ENCODE results near the gene ITPR2.
"Not testable (repeated sequence)": the region's sequence is repeated elsewhere in the genome, so short reads cannot be mapped to it uniquely, and the experiment has no call there.

The ITPR2 gene

DNA sequence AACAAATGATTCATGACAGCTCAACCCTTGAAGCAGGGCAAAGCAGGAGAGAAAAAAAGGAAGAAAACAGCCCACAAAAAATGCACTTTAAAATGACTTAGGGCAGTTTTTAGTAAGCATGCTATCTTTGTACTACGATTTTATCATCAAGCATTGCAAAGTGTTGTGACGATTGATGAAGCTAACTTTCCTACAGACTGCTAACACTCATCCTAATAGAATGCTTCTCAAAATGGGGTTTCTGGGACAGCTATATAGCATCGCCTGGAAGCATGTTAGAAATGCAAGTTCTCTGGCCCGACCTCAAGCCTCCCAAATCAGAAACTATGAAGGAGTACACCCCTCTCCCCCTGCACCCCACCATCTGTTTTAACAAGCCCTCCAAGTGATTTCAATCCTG is 381.2 kb downstream of the ITPR2 start:
- H3K4me1 ChIP-seq (ENCODE audit: insufficient read depth, low read length), result no peaks in the 10 kb centered on the region
- H3K9me3 ChIP-seq (ENCODE audit: control insufficient read depth, insufficient read depth, low read length), result no peaks in the 10 kb centered on the region
- no peak overlapping the region for H3K9ac ChIP-seq (ENCODE audit: low read depth, low read length)
- no peaks in the 10 kb centered on the region for H3K36me3 ChIP-seq (ENCODE audit: insufficient read depth, low read length)

DNA sequence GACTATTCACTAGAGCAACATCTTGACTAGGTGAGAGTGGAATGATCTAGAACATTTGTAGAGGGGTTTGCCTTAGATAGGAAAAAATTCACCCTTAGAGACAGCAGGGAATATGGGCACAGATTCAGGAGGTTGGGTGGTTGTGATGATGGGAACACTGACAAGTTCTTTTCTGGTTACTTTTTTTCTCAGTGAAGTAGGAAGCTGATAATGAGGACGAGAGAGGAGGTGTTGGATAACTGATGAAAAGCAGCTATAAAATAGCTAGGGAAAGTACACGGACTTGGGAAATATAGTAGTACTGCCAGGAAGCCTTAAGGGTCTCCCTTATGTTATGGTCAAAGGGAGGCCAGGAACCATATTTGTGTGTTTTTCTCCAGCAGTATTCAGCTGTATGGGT is 387.1 kb downstream of the ITPR2 start:
- Histone ChIP-seq H3K36me3 (ENCODE audit: insufficient read depth, low read length) (peaks cover 3% of the 10 kb centered on the region; the same call in 1 of the 2 replicates), H3K9ac (ENCODE audit: low read depth, low read length) (no peak overlapping the region), H3K9me3 (ENCODE audit: control insufficient read depth, insufficient read depth, low read length) (no peaks in the 10 kb centered on the region), H3K4me1 (ENCODE audit: insufficient read depth, low read length) (no peaks in the 10 kb centered on the region)

DNA sequence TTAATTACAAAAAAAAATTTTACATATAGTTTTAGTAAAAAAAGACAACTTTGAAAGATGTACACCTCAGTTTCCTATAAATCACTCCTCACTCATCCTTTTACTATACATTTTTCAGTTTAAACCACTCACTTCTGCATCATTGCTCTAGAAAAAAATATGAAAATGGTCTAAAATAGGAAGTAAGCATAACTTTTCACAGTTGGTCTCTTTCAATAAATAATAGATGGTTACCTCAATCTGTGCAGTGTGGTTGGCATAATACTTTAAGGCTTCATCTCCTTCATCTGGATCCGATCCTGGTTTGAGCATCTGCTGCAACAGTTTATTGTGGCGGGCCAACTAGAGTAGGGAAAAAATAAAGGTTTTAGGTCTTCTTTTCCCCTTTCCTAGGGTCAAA is 389.7 kb downstream of the ITPR2 start:
- Histone ChIP-seq H3K9ac (ENCODE audit: low read depth, low read length) (no peak overlapping the region), H3K9me3 (ENCODE audit: control insufficient read depth, insufficient read depth, low read length) (no peaks in the 10 kb centered on the region), H3K36me3 (ENCODE audit: insufficient read depth, low read length) (peaks cover 3% of the 10 kb centered on the region; the same call in 1 of the 2 replicates), H3K4me1 (ENCODE audit: insufficient read depth, low read length) (no peaks in the 10 kb centered on the region)

- Histone ChIP-seq H3K36me3 (ENCODE audit: insufficient read depth, low read length) (peaks cover 3% of the 10 kb centered on the region; the same call in 1 of the 2 replicates), H3K9ac (ENCODE audit: low read depth, low read length) (no peak overlapping the region), H3K4me1 (ENCODE audit: insufficient read depth, low read length) (no peaks in the 10 kb centered on the region)
These were observed 391.6 kb downstream of the ITPR2 start for GRCh38 chr12:26441434-26441833.

DNA sequence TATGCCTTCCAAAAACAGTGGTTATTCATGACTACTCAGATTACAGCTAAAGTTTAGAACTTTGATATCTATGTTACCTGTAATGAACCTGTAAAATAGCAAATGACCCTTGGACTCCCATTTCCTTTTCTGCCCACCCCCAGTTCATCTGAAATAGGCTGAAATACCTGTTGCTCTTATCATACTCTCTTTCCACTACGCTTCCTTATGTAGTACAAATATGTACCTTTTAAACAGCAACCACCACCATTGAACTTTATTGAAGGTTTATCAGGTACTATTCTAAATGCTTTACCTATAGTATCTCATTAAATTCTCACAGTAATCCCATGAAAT is 398.0 kb downstream of the ITPR2 start:
- no peaks in the 10 kb centered on the region; the same call in 1 of the 2 replicates for H3K36me3 ChIP-seq (ENCODE audit: insufficient read depth, low read length)
- H3K4me1 ChIP-seq (ENCODE audit: insufficient read depth, low read length), result no peaks in the 10 kb centered on the region
- no peak overlapping the region for H3K9ac ChIP-seq (ENCODE audit: low read depth, low read length)
- H3K9me3 ChIP-seq (ENCODE audit: control insufficient read depth, insufficient read depth, low read length), result no peaks in the 10 kb centered on the region

More at GRCh38 chr12:26441434-26441833, 391.6 kb downstream of the ITPR2 start:
- H3K9me3 ChIP-seq (ENCODE audit: control insufficient read depth, insufficient read depth, low read length), result no peaks in the 10 kb centered on the region

- Histone ChIP-seq H3K9me3 (ENCODE audit: control insufficient read depth, insufficient read depth, low read length) (no peaks in the 10 kb centered on the region), H3K4me1 (ENCODE audit: insufficient read depth, low read length) (no peaks in the 10 kb centered on the region), H3K36me3 (ENCODE audit: insufficient read depth, low read length) (no peaks in the 10 kb centered on the region; the same call in 1 of the 2 replicates), H3K9ac (ENCODE audit: low read depth, low read length) (no peak overlapping the region)
These were observed 398.5 kb downstream of the ITPR2 start for GRCh38 chr12:26434299-26435068.

DNA sequence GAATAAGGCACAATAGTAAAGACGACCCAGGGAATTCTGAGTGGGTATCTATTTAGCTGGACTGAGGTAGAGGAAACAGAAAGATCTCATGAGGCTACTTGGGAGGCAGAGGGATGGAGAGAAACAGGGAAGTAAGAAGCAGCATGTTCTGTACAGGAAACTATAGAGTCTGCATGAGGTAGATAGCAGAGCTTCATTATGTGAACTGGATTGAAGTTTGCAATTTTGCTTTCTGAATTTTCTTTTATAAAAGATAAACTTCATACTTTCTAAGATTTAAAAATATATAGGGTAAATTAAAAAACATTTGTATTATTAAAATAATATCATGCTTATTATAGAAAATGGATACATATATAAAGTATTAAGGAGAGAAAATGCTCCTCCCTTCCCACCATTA is 399.3 kb downstream of the ITPR2 start:
- H3K9me3 ChIP-seq (ENCODE audit: control insufficient read depth, insufficient read depth, low read length); H3K9ac ChIP-seq (ENCODE audit: low read depth, low read length); H3K36me3 ChIP-seq (ENCODE audit: insufficient read depth, low read length): not testable (repeated sequence)

DNA sequence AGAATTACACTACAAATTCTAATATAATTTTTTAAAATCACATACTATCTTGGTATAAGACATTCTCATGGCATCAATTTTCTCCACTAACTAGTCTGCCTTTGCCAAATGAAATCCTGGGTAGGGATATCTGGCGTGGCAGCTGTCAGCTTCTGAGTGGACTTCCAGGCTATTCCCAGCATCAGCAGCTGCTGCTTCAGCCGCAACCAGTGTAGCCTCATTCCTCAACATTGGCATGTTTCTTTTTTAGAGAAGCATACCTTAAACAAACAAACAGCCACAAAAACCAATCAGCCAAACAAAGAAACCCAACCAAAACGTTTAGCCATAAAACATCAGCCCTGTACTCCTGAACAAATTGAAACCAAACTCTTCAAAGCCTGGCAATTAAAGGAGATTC is 401.8 kb downstream of the ITPR2 start:
- H3K9ac ChIP-seq (ENCODE audit: low read depth, low read length), result no peak overlapping the region
- H3K36me3 ChIP-seq (ENCODE audit: insufficient read depth, low read length), result no peaks in the 10 kb centered on the region; the same call in 1 of the 2 replicates
- 0 out of 2 replicates have a peak, but pooled peaks cover 1% of the 10 kb centered on the region for H3K4me1 ChIP-seq (ENCODE audit: insufficient read depth, low read length)
- no peaks in the 10 kb centered on the region for H3K9me3 ChIP-seq (ENCODE audit: control insufficient read depth, insufficient read depth, low read length)

More for the DNA sequence above, 399.3 kb downstream of the ITPR2 start:
- H3K4me1 ChIP-seq (ENCODE audit: insufficient read depth, low read length), result not testable (repeated sequence)

- H3K4me1 ChIP-seq (ENCODE audit: insufficient read depth, low read length); H3K9me3 ChIP-seq (ENCODE audit: control insufficient read depth, insufficient read depth, low read length); H3K36me3 ChIP-seq (ENCODE audit: insufficient read depth, low read length): not testable (repeated sequence)
These were observed 402.4 kb downstream of the ITPR2 start for GRCh38 chr12:26430596-26430995.

DNA sequence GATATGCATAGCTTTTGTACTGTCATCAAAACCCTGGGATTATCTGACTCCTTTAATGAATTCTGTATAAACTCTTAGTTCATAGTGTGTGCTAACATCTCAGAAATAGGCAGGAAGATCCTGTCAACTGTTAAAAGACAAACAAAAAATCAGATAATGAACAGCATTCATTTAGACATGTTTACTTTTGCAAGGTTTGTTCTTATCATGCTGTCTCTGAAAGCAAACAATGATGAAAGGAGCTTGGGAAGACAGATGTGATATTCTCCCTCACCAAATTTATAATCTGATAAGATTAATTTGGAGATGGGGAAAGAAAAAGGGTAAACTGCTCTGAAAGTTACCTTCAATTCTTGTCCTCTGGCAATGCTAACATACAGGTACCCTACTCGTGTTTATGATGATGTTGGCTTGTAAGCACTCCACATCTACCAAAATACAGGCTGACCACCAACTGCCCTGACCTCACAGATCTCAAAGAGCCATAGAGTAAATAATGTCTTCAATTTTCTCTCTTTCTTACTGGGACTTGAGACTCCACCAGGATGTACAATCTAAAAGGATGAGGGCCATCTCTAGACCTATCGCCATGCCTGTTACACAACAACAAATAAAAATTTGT is 403.8 kb downstream of the ITPR2 start:
- no peaks in the 10 kb centered on the region for H3K9me3 ChIP-seq (ENCODE audit: control insufficient read depth, insufficient read depth, low read length)
- H3K4me1 ChIP-seq (ENCODE audit: insufficient read depth, low read length), result 0 out of 2 replicates have a peak, but pooled peaks cover 5% of the 10 kb centered on the region
- no peaks in the 10 kb centered on the region for H3K36me3 ChIP-seq (ENCODE audit: insufficient read depth, low read length)
- H3K9ac ChIP-seq (ENCODE audit: low read depth, low read length), result no peak overlapping the region

More at GRCh38 chr12:26430596-26430995, 402.4 kb downstream of the ITPR2 start:
- not testable (repeated sequence) for H3K9ac ChIP-seq (ENCODE audit: low read depth, low read length)

DNA sequence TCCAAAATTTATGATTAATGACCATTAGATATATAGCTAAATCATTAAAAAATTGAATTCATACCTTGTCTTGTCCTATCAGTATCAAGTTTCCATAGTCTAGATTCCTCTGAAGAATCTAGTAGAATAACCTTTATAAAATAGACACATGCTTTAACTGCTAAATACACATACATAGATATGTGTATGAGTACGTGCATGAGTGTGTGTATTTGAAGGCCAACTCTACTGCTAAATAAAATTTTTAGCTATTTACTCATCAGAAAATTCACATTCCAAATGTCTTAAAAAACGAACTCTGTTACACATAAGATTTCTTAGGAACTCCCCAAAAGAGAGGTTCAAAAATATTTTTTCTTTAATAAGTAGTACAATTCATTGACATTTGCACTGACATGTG is 404.6 kb downstream of the ITPR2 start:
- Histone ChIP-seq H3K4me1 (ENCODE audit: insufficient read depth, low read length) (0 out of 2 replicates have a peak, but pooled peaks cover 5% of the 10 kb centered on the region), H3K36me3 (ENCODE audit: insufficient read depth, low read length) (no peaks in the 10 kb centered on the region), H3K9ac (ENCODE audit: low read depth, low read length) (no peak overlapping the region), H3K9me3 (ENCODE audit: control insufficient read depth, insufficient read depth, low read length) (no peaks in the 10 kb centered on the region)

DNA sequence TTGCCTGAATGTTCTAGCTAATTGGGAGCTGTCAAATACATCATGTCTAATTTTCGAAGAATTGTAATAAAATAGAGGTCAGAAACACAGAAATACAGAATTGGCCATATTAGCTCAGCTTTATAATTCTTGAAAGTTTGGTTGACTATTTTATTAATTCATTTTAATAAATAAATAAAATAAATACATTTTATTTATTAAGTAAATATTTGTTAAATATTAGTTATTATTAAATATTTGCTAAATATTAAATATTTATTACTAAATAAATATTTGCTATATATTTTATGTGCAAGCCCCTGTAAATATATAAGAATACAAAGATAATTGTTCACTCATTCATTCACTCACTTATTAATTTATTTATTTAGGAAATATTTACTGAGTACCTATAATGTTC is 406.3 kb downstream of the ITPR2 start:
- Histone ChIP-seq H3K9ac (ENCODE audit: low read depth, low read length) (no peak overlapping the region), H3K9me3 (ENCODE audit: control insufficient read depth, insufficient read depth, low read length) (no peaks in the 10 kb centered on the region), H3K4me1 (ENCODE audit: insufficient read depth, low read length) (0 out of 2 replicates have a peak, but pooled peaks cover 5% of the 10 kb centered on the region), H3K36me3 (ENCODE audit: insufficient read depth, low read length) (no peaks in the 10 kb centered on the region)

GRCh38 chr12:26425587-26426260 is 407.3 kb downstream of the ITPR2 start:
- no peaks in the 10 kb centered on the region for H3K9me3 ChIP-seq (ENCODE audit: control insufficient read depth, insufficient read depth, low read length)
- 0 out of 2 replicates have a peak, but pooled peaks cover 5% of the 10 kb centered on the region for H3K4me1 ChIP-seq (ENCODE audit: insufficient read depth, low read length)
- H3K36me3 ChIP-seq (ENCODE audit: insufficient read depth, low read length), result peaks cover 2% of the 10 kb centered on the region; the same call in 1 of the 2 replicates
- H3K9ac ChIP-seq (ENCODE audit: low read depth, low read length), result no peak overlapping the region

- 0 out of 2 replicates have a peak, but pooled peaks cover 5% of the 10 kb centered on the region for H3K4me1 ChIP-seq (ENCODE audit: insufficient read depth, low read length)
- H3K9me3 ChIP-seq (ENCODE audit: control insufficient read depth, insufficient read depth, low read length), result no peaks in the 10 kb centered on the region
- no peak overlapping the region for H3K9ac ChIP-seq (ENCODE audit: low read depth, low read length)
- peaks cover 2% of the 10 kb centered on the region; the same call in 1 of the 2 replicates for H3K36me3 ChIP-seq (ENCODE audit: insufficient read depth, low read length)
These were observed 410.1 kb downstream of the ITPR2 start for GRCh38 chr12:26422839-26423398.
